WTC11 (cell line): Measurements from ENCODE around the gene WWP2. TPM values are rescaled to one million over a fixed set of nuclear protein-coding genes. Genes with fewer than 3 reads are reported as not detected.

ENCODE experiments used
- ATAC-seq: fragments of 200-7000 bp; cut with Tn5 transposase; 2 replicates; pipeline ENCODE4 v1.10.0; 2021; ENCODE audit warnings: mild to moderate bottlenecking, moderate library complexity
- CTCF ChIA-PET: fragments of 300-600 bp; sonication (Branson Sonifier 250); formaldehyde crosslinking; loops from one replicate; lab custom pipeline; 2021; ENCODE audit warnings: antibody characterized with exemption; lab: Charles Lee
- POLR2A ChIA-PET: fragments of 350-600 bp; sonication (Branson Sonifier 250); formaldehyde crosslinking; loops from one replicate; lab custom pipeline; 2021; ENCODE audit warnings: antibody characterized with exemption; lab: Charles Lee
- DNase-seq: peaks from one replicate; pipeline ENCODE4 v3.0.0; 2021; ENCODE audit warnings: low spot score
- H3K27ac Mint-ChIP-seq: 2 replicates; pipeline ENCODE4 v1.8.0; 2021; ENCODE audit warnings: mixed read lengths
- H3K27me3 Mint-ChIP-seq: 2 replicates; pipeline ENCODE4 v1.8.0; 2021; ENCODE audit warnings: low read depth, mild to moderate bottlenecking, moderate library complexity, mixed read lengths
- H3K36me3 Mint-ChIP-seq: 2 replicates; pipeline ENCODE4 v1.8.0; 2021; ENCODE audit warnings: mixed read lengths
- H3K4me1 Mint-ChIP-seq: 2 replicates; pipeline ENCODE4 v1.8.0; 2022; ENCODE audit warnings: mixed read lengths
- H3K4me3 Mint-ChIP-seq: 2 replicates; pipeline ENCODE4 v1.8.0; 2021; ENCODE audit warnings: mild to moderate bottlenecking, moderate library complexity, mixed read lengths
- H3K9me3 Mint-ChIP-seq: 2 replicates; pipeline ENCODE4 v1.8.0; 2021; ENCODE audit warnings: mixed read lengths
- AFF4 ChIP-seq: sonication (generic); formaldehyde crosslinking; IDR thresholded peaks from 2 replicates; pipeline ENCODE4 v1.8.1; 2023; ENCODE audit warnings: mild to moderate bottlenecking, missing genetic modification reagents, borderline replicate concordance
- AR ChIP-seq: fragments of 250-450 bp; sonication (Bioruptor Pico); IDR thresholded peaks from 2 replicates; pipeline ENCODE4 v1.9.0; 2021; ENCODE audit warnings: mild to moderate bottlenecking
- CDX4 ChIP-seq: fragments of 250-450 bp; sonication (Bioruptor Pico); IDR thresholded peaks from 2 replicates; pipeline ENCODE4 v1.9.0; 2021; ENCODE audit warnings: moderate library complexity, mild to moderate bottlenecking, inconsistent platforms, borderline replicate concordance
- CREB1 ChIP-seq: sonication (generic); formaldehyde crosslinking; IDR thresholded peaks from 2 replicates; pipeline ENCODE4 v1.8.0; 2023; ENCODE audit warnings: mild to moderate bottlenecking, missing genetic modification reagents
- ELF4 ChIP-seq: sonication (generic); formaldehyde crosslinking; IDR thresholded peaks from 2 replicates; pipeline ENCODE4 v1.8.1; 2022; ENCODE audit warnings: low read depth, mild to moderate bottlenecking, moderate library complexity, missing genetic modification reagents
- ESRRA ChIP-seq: sonication (generic); formaldehyde crosslinking; IDR thresholded peaks from 2 replicates; pipeline ENCODE4 v1.8.1; 2022; ENCODE audit warnings: mild to moderate bottlenecking, missing genetic modification reagents, borderline replicate concordance
- FOXJ3 ChIP-seq: sonication (generic); formaldehyde crosslinking; IDR thresholded peaks from 2 replicates; pipeline ENCODE4 v1.9.0; 2021; ENCODE audit warnings: missing genetic modification reagents, mild to moderate bottlenecking, borderline replicate concordance
- GTF2I ChIP-seq: fragments of 250-450 bp; sonication (Bioruptor Pico); conservative IDR thresholded peaks from 2 replicates; pipeline ENCODE4 v1.4.0; 2021; ENCODE audit warnings: mild to moderate bottlenecking
- JUN ChIP-seq: sonication (generic); formaldehyde crosslinking; IDR thresholded peaks from 2 replicates; pipeline ENCODE4 v1.8.0; 2023; ENCODE audit warnings: mild to moderate bottlenecking, missing genetic modification reagents
- MLX ChIP-seq: sonication (generic); formaldehyde crosslinking; IDR thresholded peaks from 2 replicates; pipeline ENCODE4 v1.8.1; 2023; ENCODE audit warnings: mild to moderate bottlenecking, missing genetic modification reagents, moderate library complexity
- MYBL2 ChIP-seq: sonication (generic); formaldehyde crosslinking; IDR thresholded peaks from 2 replicates; pipeline ENCODE4 v1.8.1; 2023; ENCODE audit warnings: mild to moderate bottlenecking, moderate library complexity, missing genetic modification reagents
- SMAD4 ChIP-seq: sonication (generic); formaldehyde crosslinking; IDR thresholded peaks from 2 replicates; pipeline ENCODE4 v1.8.0; 2022; ENCODE audit warnings: mild to moderate bottlenecking, missing genetic modification reagents
- ZBTB21 ChIP-seq: sonication (generic); formaldehyde crosslinking; IDR thresholded peaks from 2 replicates; pipeline ENCODE4 v1.8.1; 2023; ENCODE audit warnings: mild to moderate bottlenecking, missing genetic modification reagents, borderline replicate concordance
- ZNF232 ChIP-seq: sonication (generic); formaldehyde crosslinking; IDR thresholded peaks from 2 replicates; pipeline ENCODE4 v1.8.0; 2022; ENCODE audit warnings: mild to moderate bottlenecking, missing genetic modification reagents
- ZNF416 ChIP-seq: fragments of 250-450 bp; sonication (Bioruptor Pico); IDR thresholded peaks from 2 replicates; pipeline ENCODE4 v1.9.0; 2021; ENCODE audit warnings: mild to moderate bottlenecking, inconsistent platforms
- ZNF512 ChIP-seq: sonication (generic); formaldehyde crosslinking; IDR thresholded peaks from 2 replicates; pipeline ENCODE4 v1.8.1; 2022; ENCODE audit warnings: missing genetic modification reagents, borderline replicate concordance
- total RNA-seq: library from RNA; stranded (reverse); gene quantifications from 3 replicates; pipeline ENCODE4 v1.2.3, GENCODE V29; 2021

WWP2 gene
- total RNA-seq, 1 experiment from 2014 or later: 39.1 TPM

GRCh38 chr16:69741519-69741918 lies 20.6 kb upstream of the WWP2 start (continued):
- TF ChIP-seq JUN (CRISPR knock-in tag): no peak
- no peak for TF ChIP-seq MLX

GRCh38 chr16:69741951-69742904 lies 19.9 kb upstream of the WWP2 start:
- Mint-ChIP-seq H3K27ac (no peak overlapping the region), H3K4me3 (no peak overlapping the region), H3K9me3 (no peaks in the 10 kb centered on the region), H3K36me3 (peaks cover 60% of the 10 kb centered on the region), H3K4me1 (no peaks in the 10 kb centered on the region), H3K27me3 (no peaks in the 10 kb centered on the region)
- CTCF ChIA-PET: interaction anchor here (0.8 kb wide), 1 partner anchor 16 kb away, joined by 3 read pairs; the partner anchor contains the start of gene NQO1
- POLR2A ChIA-PET: no interaction called here
- DNase-seq (no peak), ATAC-seq (no peak)
- no peak for TF ChIP-seq CDX4 (CRISPR knock-in tag)
- no peak for TF ChIP-seq GTF2I
- TF ChIP-seq ZBTB21: no peak
- TF ChIP-seq ZNF512 (CRISPR knock-in tag): no peak
- TF ChIP-seq AFF4 (CRISPR knock-in tag): no peak
- TF ChIP-seq ESRRA (CRISPR knock-in tag): no peak
- TF ChIP-seq MLX: no peak

- Mint-ChIP-seq H3K27me3 (no peaks in the 10 kb centered on the region), H3K4me3 (no peak overlapping the region), H3K9me3 (no peaks in the 10 kb centered on the region), H3K36me3 (peaks cover 83% of the 10 kb centered on the region), H3K27ac (no peak overlapping the region), H3K4me1 (no peaks in the 10 kb centered on the region)
- ChIA-PET CTCF (no interaction called here), POLR2A (no interaction called here)
- DNase-seq (no peak), ATAC-seq (no peak)
- TF ChIP-seq ZNF512 (CRISPR knock-in tag): no peak
- no peak for TF ChIP-seq CREB1 (CRISPR knock-in tag)
- no peak for TF ChIP-seq SMAD4
- TF ChIP-seq ZNF232 (CRISPR knock-in tag): no peak
- TF ChIP-seq ELF4 (CRISPR knock-in tag): no peak
- no peak for TF ChIP-seq ZNF416 (CRISPR knock-in tag)
- no peak for TF ChIP-seq MYBL2 (CRISPR knock-in tag)
- TF ChIP-seq FOXJ3 (CRISPR knock-in tag): no peak
- no peak for TF ChIP-seq AR (CRISPR knock-in tag)
These were observed 17.5 kb upstream of the WWP2 start for GRCh38 chr16:69744363-69745231.
